Stimulated activated CD8-positive, alpha-beta memory T cell treated with anti-CD3 and anti-CD28 coated beads, Interleukin-7, amount 100 ng/mL, for 24 hours (primary cell): ENCODE measurements around the gene CMSS1.
"Not testable (repeated sequence)": the region's sequence is repeated elsewhere in the genome, so short reads cannot be mapped to it uniquely, and the experiment has no call there.

ENCODE experiments used
- DNase-seq: peaks from one replicate; pipeline ENCODE4 v3.0.0-alpha.2; 2020; ENCODE audit warnings: low read depth

CMSS1 gene

GRCh38 chr3:100184948-100185570 lies 367.4 kb downstream of the CMSS1 start:
- no peak for DNase-seq

GRCh38 chr3:100185847-100186246 lies 368.2 kb downstream of the CMSS1 start:
- DNase-seq: no peak

DNA sequence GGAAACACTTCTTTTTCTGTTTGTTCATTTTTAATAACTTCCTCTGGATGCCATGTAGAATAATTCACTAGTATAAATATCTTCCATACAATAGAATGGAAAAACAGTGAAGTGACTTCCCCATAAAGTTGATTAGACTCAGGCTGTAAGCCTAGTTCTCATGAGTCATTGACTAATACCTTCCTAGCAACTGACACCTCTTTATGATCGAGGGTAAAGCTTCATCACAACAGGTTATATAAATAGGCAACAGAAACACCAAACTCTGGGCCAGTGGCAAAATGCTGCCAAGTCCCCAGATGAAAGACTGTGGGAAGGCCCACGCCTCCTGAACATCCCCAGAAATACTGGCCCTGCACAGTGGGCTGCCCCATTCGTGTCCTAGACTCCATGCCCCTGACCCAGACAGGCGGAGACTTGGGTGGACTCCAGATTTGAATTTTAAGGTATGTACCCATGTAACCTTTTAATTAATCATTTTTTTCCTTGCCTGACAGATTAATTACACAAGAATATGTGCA lies 371.8 kb downstream of the CMSS1 start:
- no peak for DNase-seq

GRCh38 chr3:100195375-100195774 lies 377.7 kb downstream of the CMSS1 start:
- DNase-seq: no peak

GRCh38 chr3:100197876-100198275 lies 380.2 kb downstream of the CMSS1 start:
- DNase-seq: no peak

DNA sequence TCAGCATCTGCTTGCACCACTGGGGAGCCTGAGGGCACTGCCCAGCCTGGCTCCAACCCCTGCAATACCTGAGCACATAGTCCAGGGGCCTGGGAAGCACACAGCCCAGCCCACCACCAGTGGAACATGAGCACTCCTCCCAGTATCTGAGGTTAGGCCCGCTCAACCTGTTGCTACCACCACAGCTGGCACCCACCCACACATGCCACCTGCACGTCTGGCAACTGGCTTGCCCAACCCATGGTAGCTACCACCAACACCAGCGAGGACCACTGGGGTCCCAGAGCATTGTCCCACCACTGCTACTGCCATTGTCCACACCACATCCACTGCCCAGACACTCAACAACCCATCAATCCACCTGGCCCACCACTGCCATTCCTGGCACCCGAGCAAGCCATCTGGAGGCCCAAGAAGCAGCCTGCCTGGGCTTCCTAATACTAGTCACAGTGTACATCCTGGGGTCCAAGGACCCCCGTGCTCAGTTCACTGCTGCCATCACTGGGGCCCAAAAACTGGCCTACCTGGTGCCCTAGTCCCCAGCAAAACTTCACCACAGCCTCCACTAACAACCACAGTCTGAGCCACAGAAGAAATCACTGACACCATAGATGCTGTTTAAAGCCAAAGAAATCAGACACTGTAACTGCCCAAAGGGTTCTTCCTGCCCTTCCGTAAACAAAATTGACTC lies 381.1 kb downstream of the CMSS1 start:
- DNase-seq: no peak

DNA sequence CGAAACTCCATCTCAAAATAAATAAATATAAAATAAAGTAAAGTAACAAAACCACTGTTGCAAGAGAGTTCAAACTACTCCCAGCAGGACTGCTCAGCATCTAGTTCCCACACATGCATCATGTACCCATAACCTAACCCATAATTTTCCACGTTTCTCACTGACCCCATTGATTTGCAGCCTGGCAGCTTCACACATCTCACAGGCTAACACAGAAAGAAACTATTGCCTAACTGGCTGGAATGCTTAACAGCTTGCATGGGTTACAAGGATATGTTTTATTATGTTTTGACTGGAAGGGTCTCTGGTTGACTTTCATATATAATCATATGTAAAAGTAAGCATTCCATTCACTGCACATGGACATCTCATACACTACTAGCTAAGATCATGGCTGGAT lies 387.5 kb downstream of the CMSS1 start:
- DNase-seq: no peak

GRCh38 chr3:100206687-100207086 lies 389.0 kb downstream of the CMSS1 start:
- DNase-seq: no peak

- no peak for DNase-seq
These were observed 390.2 kb downstream of the CMSS1 start for GRCh38 chr3:100207886-100208285.

GRCh38 chr3:100209169-100209568 lies 391.5 kb downstream of the CMSS1 start:
- no peak for DNase-seq

GRCh38 chr3:100209948-100210771 lies 392.5 kb downstream of the CMSS1 start:
- DNase-seq: no peak

DNA sequence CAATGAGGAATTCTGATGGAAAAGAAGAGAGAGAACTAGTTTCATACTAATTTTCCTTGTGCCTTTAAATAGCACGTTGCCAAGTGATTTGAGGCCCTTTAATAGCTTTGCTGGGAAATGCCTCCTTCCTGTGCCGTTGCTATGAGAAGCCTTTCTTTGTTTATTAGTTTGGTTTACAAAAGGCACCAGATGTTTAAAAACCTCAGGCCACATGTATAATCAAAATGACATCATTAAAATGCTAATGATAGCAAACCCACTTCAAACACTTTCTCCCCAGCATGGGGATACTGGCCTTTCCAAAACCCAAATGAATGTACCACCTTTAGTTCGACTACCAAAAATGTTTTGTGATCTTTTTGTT lies 393.1 kb downstream of the CMSS1 start:
- DNase-seq: no peak

- DNase-seq: no peak
These were observed 396.4 kb downstream of the CMSS1 start for GRCh38 chr3:100213891-100214573.

- no peak for DNase-seq
These were observed 396.9 kb downstream of the CMSS1 start for GRCh38 chr3:100214574-100214964.

DNA sequence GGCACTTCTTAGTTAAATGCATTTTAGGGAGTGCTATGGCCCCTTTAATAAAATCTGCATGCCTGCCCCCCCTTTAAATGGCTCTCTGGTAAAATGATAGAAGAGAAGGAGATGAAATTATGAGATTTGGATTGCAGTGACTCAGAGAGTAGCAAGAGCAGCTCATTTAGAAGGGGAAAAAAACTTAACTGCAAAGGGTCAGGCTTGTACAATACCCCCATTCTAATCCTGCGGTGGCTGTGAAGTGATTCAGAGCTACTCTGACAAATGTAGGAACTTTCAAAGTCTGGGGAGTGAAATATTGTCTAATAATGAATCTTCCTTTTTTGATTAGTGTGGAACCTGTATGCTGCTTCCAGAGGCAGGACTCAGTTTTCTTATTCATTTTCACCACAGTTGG lies 399.1 kb downstream of the CMSS1 start:
- no peak for DNase-seq

GRCh38 chr3:100221159-100221558 lies 403.5 kb downstream of the CMSS1 start:
- no peak for DNase-seq

DNA sequence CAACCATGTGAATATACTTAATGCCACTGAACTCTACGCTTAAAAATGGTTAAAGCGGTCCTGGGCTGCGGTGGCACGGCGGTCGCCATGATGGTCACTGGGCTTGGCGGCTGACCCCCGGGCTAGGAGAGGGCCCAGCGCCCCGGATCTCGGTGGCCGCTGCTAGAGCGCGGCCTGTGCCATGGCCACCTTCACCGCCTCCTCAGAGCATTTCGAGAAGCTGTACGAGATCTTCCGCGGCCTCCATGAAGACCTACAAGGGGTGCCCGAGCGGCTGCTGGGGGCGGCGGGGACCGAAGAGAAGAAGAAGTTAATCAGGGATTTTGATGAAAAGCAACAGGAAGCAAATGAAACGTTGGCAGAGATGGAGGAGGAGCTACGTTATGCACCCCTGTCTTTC lies 407.5 kb downstream of the CMSS1 start:
- DNase-seq: no peak

GRCh38 chr3:100225883-100226282 lies 408.2 kb downstream of the CMSS1 start:
- DNase-seq: no peak

DNA sequence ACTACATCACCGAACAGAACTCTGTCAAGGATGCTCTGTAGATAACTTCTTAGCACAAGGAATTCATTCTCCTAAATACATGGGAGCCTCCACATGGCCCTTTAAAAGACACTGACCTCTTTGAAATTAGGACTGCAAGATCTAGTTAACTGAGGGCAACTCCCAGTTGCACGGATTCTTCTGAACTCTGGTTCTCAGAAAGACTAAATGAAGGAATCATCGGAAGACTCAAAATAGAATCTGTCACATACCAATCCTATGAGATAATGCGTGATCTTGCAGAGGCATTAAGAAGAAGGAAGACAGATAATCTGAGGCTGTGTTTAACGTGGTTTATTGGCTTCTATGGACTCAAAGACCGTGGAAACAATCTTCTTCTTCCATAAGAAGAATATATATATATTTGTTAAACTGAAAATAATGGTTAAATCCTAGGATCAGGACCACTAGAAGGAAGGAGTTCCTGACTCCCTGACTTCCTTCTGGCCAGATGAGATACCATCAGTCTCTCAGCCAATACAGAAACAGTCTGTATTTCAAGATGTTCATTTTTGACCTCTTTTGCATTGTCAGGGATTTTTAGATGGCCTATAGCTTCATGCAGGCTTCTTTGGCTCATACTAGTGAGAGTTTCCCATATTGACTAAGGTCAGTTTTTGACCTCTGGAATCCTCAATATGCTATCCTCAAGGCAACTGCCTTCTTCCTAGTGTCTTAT lies 409.2 kb downstream of the CMSS1 start:
- no peak for DNase-seq

DNA sequence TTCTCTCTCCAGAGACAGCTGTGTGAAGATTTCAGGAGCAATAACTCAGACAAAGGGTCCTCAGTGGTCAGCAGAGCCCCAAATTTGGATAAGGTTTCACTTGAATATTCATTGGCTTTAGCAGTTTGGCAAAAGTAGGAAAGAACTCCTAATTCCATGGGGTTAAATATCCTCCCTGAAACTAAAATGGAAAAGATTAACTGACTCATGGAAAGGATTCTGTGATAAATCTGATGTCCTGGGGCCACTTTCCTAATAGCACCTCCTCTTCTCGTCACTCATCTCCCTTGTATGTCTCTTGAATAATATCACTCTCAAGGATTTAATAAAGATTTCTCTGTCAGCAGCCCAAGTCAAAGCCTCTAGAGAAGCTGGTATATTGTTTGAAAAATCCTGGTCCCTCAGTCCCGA lies 409.9 kb downstream of the CMSS1 start:
- DNase-seq: no peak

GRCh38 chr3:100228247-100228646 lies 410.6 kb downstream of the CMSS1 start:
- DNase-seq: no peak

- DNase-seq: not testable (repeated sequence)
These were observed 411.5 kb downstream of the CMSS1 start for GRCh38 chr3:100229188-100229587.
